GM23248 (cell line): Measurements from ENCODE around the gene DNAJB8.

Experiments
- EZH2 ChIP-seq: fragments of 200-600 bp; sonication (generic); IDR thresholded peaks from 2 replicates; pipeline ENCODE4 v1.6.1; 2018; ENCODE audit warnings: antibody characterized with exemption, mild to moderate bottlenecking; ENCODE audit not compliant: insufficient read depth, poor library complexity, severe bottlenecking
- EZH2phosphoT487 ChIP-seq: fragments of 200-600 bp; sonication (generic); IDR thresholded peaks from 2 replicates; pipeline ENCODE4 v1.6.1; 2018; ENCODE audit warnings: antibody characterized with exemption, moderate library complexity, mild to moderate bottlenecking, low read depth; ENCODE audit not compliant: insufficient read depth

DNA sequence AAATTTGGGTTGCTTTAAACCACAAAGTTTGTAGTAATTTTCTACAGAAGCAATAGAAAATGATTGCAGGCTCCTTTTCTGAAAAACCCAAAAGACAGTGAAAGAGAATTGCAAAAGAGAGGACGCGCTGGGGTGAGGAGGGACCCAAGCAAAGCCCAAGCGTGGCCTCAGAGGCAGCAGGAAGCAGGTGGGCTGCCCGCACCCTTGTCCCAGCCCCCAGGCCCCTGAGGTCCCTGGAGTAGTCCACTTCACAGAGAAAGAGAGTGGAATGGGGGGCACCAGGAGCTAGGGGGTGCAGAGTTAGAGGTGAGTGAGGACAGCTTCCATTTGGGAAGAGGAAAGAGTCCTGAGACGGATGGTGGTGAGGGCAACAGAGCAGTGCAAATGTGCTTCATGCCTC, 11.6 kb downstream of the DNAJB8 start:
- TF ChIP-seq EZH2phosphoT487 (no peak), EZH2 (no peak)
